GM21723 (cell line): ENCODE data around the gene RALGAPA2.

Experiments
- ATAC-seq: cut with Tn5 transposase; IDR thresholded peaks from one replicate; pipeline ENCODE4 v1.9.1; 2021; ENCODE audit warnings: mild to moderate bottlenecking, moderate library complexity; ENCODE audit not compliant: unreplicated experiment

The RALGAPA2 gene

GRCh38 chr20:20412750-20413149 lies 299.7 kb downstream of the RALGAPA2 start:
- no peak for ATAC-seq

DNA sequence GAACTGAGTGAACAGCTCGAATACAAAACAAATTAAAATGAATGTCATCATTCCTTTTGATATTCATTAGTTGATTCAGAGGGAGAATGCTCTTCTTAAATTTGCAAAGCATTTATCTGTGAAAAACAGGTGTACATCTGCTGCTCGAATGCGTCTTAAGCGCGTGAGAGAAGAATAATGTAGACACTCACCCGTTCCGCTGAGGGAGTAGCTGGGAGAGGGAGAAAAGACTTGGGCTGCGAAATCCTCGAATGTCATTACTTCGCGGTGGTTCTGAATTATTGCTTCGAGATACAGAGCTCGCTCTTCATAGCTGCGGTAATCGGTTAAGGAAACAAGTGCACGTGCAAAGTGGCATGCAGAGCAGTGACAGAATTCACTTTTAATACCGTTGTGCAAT lies 300.6 kb downstream of the RALGAPA2 start:
- no peak for ATAC-seq

GRCh38 chr20:20411402-20411801 lies 301.0 kb downstream of the RALGAPA2 start:
- no peak for ATAC-seq

GRCh38 chr20:20410678-20411077 lies 301.8 kb downstream of the RALGAPA2 start:
- no peak for ATAC-seq

GRCh38 chr20:20409331-20409730 lies 303.1 kb downstream of the RALGAPA2 start:
- no peak for ATAC-seq

DNA sequence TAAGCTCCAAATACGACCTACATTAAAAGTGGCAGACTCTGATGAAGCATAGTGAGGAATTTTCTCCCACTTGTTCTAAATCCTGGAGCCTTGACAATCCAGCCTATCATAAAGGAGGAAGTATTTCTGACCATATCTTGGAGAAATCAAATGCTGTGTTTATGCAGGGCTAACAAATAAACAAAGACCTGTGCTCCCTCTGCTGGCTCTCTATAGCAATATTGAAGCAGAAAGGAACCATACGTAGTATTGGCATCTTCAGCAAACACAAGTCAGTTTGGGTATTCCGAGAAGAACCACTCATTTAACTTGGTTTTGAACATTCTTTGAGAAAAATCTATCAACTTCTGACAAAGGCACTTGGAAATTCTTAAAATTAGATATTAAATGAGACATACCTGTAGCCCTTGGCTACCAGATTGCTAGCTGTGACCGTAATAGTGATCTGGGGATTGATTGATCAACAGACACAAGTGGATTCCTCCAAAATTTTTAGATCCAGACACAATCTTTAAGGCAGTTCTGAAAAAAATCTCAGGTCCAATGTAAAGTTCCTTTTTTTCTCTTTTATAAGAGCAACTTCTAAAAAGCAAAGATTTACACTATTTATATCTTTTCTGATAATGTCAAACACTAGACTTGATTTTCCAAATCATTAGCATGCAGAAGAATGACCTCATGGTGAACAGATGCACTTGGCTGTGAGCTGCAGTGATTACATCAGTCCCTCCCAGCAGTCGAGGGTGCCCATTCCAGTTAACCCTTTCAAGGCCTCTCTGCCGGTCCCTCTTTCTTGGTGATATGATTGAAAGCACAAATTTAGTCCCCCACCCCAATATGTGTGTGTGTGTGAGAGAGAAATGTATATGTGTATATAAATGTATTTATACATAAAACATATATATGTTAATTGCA lies 304.3 kb downstream of the RALGAPA2 start:
- no peak for ATAC-seq

- ATAC-seq, result no peak
Measured at GRCh38 chr20:20406306-20406705, 306.1 kb downstream of the RALGAPA2 start.

- ATAC-seq, result no peak
Measured at GRCh38 chr20:20405623-20406022, 306.8 kb downstream of the RALGAPA2 start.

DNA sequence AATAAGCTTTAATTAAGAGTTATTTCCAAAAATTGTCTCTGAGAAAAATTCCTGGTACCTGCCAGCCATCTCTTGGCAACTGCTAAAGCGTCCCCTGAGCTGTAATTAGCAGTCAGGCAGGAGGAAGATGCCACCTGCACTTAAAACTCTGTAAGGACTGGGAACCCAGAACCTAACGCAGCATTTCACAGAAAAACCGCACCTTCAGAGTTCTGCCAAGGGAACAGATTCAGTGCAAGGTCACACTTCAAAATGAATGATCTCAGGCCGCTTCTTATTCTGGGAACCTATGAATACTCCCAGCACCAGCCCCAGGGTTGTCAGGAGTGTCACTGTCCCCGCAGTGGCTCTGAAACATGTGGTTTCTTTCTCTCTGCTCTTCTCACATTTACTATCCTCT lies 307.8 kb downstream of the RALGAPA2 start:
- ATAC-seq, result no peak

DNA sequence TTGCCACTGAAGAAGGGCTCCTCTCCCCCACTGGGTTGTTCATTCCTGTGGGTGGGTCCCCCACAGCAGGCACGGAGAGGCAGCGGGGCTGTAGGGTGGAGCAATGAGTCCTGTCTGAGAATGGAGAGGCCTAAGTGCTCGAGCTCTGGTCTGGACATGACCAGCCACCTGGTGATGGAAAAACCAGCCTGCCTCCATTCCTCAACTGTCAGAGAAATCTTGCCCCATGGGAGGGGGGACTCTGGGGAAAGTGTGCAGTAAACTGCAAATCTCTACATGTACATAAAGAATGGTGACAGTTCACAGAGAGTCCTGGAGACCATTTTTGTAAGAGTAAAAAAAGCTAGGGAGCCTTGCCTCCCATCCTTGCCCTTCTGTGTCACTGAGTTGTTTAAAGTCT lies 310.5 kb downstream of the RALGAPA2 start:
- ATAC-seq, result no peak

- ATAC-seq, result no peak
Measured at GRCh38 chr20:20399531-20400500, 312.6 kb downstream of the RALGAPA2 start.

- ATAC-seq, result no peak
Measured at GRCh38 chr20:20398123-20398522, 314.3 kb downstream of the RALGAPA2 start.

DNA sequence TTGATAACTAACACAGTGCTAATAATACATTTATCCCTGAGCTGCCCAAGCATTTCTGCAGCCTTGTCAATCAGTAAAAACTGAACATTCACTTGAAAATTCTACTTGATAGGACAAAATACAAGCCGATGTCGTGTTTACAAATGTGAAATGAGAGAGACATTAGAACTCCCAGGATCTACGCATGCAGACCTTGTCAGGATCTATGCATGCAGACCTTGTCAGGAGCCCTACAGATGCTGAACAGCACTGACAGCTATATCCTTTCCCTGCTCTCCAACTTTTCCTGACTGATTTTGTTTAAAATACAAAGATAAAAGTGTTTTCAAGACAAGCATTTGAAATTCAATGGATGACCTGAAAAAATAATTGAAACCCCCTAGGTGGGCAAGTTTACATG lies 315.6 kb downstream of the RALGAPA2 start:
- ATAC-seq, result no peak

DNA sequence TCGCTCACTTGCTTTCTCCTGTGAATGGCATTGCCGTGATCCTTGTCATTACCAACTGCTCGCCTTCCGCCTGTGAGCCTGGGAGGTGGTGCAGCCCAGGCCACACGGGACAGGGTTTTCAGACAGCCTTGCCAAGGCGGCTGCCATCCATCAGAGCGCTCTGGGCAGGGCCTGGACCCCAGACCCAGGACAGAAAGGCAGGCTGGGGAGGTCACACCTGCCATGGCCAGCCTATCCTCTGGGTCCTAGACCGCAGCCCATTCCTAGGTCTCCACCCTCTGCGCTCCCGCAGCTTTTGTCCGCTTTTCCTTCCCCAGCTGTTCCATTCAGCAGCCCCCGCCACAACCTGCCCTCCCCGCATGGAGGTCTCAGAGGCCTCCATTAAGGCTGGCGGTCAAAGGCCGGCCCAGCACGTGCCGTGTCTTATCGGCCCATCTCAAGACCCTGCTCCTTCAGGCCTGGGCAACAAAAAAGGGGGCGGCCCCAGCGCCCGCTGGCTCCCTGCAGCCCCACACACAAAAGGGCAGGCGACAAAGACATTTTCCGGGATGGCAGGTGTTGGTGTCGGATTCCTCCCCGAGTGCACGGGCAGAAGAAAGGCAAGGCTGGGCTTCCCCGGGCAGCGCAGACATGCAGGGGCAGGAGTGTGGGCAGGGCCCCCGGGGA lies 316.4 kb downstream of the RALGAPA2 start:
- ATAC-seq, result no peak

DNA sequence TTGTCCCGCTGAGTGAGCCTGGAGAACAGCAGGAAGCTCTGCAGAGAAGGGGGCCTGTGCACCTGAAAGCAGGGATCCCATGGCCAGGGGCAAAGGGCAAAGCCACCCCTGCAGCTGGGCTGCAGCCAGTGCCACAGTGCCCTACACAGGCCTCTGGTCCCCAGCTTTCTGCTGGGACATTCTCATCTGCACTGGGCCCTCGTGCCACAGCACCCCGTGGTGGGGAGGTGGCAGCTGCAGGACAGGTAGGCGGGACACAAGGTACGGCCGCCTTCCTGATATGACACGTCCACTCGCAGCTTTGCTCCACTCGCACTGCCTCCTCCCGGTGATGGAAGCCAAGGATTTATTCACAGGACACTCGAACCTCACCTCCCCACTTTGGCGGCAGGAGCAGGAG lies 317.4 kb downstream of the RALGAPA2 start:
- ATAC-seq, result no peak

DNA sequence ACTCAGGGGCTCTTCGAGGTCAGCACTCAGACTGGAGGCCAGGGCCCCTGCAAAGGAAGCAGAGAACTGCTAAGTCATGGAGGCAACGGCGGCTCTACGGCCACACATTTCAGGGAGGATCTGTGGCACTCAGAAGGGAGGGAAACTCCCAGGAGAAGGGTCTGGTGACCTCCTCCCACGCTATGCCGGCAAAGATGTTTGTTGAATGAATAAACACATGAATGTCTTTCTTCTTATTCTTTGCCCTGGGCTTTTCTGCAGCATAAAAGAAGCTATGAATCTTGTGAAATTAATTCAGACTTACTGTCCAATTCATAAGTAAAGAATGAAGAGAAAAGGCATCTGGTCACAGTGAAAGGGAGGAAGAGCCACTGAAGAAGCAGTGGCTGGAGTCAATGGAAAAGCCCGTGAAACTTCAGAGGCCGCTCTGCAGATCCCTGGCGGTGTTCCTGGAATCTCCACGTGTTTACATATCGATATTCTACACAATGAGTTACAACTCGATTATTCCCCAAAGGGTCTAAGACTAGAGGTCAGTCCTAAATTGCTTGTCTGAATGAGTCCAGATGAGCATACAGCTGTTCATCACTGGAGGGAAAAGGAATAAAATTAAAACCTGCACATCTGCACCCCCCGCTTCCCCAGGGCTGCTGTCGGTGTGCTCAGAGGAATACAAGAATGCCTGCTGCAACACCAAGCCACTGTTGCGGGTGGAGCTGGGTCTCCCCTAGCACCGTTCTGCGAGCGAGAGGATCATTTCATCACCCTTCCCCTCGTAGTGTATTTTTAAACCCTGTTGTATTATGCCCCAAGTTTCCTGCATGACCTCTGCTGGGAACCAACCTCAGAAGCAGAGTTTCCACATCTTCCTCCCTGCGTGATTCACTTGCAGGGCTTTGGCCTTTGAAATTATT lies 319.0 kb downstream of the RALGAPA2 start:
- no peak for ATAC-seq

DNA sequence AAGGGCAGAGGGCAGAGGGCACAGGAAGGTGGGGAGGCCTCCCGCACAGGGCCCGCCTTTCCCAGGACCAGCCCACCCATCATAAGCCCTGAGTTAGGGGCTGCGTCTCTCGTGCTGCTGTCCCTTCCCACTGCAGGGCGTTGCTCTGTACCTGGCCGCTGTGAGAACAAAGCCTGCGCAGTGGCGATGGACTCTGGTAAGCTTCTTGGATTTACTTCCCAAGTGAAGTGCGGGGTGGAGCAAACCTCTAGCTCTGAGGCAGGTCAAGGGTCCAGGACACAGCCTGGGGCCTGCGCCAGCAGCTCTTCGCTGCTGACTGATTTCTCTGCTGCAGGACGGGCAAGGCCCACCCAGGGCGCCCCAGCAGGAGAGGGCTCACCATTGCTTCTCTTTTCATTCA lies 320.7 kb downstream of the RALGAPA2 start:
- ATAC-seq, result no peak

DNA sequence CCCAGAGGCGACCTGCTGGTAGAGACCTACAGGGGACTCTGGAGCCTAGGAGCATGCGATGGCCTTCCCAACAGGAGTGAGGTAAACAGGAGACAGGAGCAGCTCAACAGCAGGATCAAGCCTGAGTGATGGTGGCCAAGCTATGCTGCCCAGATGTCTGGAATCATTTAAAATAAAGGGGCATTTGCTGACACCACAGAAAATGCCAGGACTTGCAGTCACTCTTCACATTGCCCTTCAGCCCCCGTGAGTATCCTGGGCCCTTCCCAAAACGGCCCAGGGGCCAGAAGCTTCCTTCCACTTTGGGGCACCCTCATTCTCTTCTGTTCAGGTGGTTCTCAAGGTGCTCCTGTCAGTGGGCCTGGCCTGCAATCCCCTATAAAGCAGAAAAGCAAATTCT lies 321.3 kb downstream of the RALGAPA2 start:
- ATAC-seq, result no peak

DNA sequence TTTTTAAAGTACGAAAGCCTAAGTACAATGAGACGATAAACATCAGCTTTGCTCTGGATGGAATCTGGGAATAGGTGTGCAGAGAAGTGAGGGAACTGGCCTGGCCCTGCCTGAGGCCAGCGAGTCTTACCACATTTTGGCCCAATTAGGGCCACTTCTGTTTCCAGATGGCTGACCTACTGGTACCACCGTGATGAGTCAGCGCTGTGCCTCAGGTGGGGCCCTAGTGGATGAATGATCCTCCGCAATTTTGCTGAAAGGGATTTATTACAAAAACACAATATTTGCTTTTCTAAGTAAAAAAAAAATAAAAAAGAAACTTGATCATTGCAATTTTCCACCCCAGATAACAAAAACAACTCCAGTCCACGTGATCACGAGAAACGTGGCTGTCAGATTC lies 322.1 kb downstream of the RALGAPA2 start:
- no peak for ATAC-seq

- no peak for ATAC-seq
Measured at GRCh38 chr20:20386192-20386591, 326.3 kb downstream of the RALGAPA2 start.
